Activated naive CD4-positive, alpha-beta T cell (primary cell): ENCODE measurements around the gene APOBEC3A.

Experiments used
- DNase-seq, 4 experiments: peaks; one replicate each; lab custom pipeline; 2025; lab: John Stamatoyannopoulos, UW

The APOBEC3A gene

DNA sequence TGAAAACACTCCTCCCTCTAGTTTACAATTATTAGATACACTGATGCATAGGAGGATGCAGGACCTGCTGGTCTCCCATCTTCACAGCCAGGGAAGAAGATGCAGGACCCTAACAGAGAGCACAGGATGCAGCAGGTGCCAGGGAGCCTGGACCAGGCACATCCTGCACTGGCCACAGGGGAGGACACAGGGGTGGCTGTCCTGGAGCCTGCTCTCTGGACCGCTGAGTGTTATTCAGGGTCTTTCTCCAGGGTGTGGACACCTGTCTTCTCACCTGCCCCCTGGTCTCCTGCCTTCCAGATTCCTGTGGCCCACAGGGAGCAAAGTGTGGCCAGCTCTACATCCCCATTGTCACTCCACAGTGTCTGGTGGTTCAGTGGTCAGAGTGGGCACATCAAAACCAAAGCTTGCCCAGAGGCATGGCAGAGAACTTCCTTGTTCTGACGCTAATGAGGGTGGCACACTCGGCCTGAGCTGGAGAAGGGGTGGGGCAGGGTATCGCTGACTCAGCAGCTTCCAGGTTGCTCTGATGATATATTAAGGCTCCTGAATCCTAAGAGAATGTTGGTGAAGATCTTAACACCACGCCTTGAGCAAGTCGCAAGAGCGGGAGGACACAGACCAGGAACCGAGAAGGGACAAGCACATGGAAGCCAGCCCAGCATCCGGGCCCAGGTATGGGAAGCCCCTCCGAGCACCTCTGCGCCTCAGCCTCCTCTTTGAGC is at the start of gene APOBEC3A:
APOBEC3A (plus strand) TSS at position 564 of the 725 bp plus-strand sequence; CDS start at position 647, 83 bp downstream.
- DNase-seq: no peak

DNA sequence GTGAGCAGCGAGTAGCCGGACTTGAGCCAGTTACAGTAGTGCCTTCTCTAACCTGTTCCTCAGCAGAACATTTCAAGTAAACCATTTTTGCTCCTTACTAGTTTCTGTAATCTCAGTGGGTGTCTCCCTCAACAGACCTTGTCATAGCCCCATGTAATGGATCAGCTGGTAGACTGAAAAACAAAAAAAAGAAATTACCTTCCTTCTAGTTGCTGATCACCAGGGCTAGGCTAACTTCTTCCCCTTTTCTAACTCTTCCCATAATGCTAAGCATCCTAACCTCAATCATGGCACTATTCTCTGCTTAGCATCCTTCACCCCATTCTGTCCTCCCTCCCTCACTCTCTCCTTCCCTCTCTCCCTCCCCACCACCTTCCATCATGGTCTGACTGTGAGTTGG is 49.6 kb upstream of the APOBEC3A start:
- no peak for DNase-seq

GRCh38 chr22:38911434-38911833 is 46.0 kb upstream of the APOBEC3A start:
- no peak for DNase-seq

GRCh38 chr22:38919631-38920190 is 37.7 kb upstream of the APOBEC3A start:
- no peak for DNase-seq

- no peak for DNase-seq
Observed at GRCh38 chr22:38921120-38921519, 36.3 kb upstream of the APOBEC3A start.

- DNase-seq: no peak
Observed at GRCh38 chr22:38921806-38922205, 35.6 kb upstream of the APOBEC3A start.

DNA sequence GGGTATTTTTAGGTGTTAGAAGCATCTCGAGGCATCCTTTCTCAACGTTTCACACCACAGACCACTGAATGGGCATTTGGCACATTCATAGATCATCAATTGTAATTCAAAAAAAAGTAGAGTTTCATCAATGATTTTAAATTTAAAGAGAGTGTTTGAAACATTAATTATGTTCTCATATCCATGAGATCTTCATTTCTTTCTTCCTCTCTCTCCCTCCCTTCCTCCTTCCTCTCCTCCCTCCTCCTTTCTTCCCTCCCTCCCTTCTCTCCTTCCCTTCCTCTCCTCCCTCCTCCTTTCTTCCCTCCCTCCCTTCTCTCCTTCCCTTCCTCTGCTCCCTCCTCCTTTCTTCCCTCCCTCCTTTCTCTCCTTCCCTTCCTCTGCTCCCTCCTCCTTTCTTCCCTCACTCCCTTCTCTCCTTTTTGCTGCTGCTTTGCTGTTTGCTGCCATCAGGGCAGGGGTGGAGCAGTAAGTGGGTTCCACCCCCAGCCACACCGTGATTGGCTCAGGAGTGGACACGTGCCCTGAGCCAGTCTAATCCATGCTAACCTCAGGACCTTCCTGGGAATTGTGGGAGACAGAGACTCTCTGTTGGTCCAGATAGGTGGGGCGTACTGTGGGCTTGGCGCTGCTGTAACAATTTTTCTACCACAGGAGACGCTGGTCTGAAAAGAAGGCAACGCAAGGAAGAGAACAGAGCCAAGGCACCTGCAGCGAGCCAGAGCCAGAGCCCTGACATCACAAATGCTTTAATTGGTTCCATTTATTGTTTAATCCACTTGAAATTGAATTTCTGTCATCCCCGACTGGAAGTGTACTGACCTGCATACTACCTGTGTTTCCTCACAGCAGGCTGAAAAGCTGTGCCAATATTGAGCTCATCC is 33.7 kb upstream of the APOBEC3A start:
- no peak for DNase-seq

DNA sequence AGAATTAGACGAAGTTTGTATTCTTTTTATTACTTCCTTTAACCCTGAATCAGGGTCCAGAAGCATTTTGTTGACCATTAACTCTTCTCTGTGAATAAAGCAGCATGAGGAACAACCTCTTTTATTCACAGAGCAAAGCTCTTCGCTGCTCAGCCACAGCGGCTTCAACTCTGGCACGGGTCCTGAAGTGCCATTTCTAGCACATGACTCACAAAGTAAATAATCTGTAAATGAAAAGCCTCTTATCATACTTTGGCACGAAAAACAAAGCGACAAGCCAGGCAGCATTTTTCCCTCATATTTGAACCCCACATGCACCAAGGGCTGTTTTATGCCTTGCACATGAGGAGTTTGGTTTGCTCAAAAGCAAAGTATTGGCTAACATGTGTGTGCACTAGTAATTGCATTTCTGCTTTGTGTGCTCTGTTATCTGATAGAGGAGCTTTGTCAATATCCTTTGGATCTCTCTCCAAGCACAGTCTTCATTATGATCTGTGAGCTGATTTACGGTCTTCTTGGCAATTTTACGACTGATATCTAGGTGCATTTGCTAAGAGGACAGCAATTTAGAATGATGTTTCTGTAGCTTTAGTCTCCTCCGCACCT is 33.0 kb upstream of the APOBEC3A start:
- DNase-seq: no peak

DNA sequence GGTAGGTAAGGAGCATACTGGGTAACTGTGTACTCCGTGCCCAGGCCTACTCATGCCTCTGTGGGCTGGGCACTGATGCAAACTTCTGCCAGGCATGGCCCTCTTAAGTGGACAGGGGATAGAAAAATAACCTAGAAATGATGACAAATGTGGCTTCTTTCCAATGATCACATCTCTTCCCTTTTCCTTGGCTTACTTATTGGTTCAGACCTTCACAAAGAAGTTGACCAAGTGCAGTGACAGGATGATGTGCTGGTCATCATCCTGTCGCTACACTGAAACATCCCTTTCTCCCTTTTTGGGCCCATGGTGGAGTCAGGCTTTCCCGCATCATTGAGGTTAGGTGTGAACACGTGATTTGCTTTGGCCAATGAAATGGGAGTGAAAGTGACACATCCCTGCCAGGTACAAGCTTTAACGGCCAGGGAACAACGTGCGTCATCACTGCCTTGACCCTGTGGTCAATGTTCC is 31.8 kb upstream of the APOBEC3A start:
- DNase-seq: no peak

DNA sequence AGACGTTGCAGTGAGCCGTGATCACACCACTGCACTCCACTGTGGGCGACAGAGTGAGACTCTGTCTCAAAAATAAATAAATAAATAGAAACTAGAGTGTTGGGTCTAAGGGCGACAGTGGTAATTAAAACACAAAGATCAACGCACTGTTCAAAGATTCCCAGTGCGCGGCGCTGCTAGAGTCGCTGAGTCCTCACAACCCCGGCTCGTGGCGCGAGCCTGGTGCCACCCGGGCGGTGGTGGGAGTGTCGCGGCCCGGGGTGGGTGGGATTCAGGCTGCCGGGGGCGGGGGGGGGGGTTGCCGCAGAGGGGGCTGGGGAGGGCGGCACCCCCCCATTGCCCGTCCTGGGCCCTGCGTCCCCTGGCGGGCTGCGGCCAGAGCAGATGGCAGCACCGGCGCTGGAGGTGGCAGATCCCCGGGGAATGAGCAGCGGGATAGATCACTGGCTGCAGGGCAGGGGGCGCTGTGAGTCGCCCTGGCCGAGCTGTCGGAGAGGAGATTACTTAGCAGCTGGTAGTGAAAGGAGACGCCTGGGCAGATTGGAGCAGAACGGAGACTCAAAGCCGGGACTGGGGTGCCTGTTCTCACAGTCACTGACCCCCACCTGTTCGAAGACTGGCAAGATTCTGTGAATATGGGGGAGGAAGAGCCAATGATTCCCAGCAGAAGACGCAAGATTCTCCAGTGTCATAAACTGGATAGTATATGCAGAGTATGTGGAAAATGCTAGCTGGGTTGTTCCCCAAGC is 30.2 kb upstream of the APOBEC3A start:
- peak in 1 of 4 experiments; percentile 13 for DNase-seq

DNA sequence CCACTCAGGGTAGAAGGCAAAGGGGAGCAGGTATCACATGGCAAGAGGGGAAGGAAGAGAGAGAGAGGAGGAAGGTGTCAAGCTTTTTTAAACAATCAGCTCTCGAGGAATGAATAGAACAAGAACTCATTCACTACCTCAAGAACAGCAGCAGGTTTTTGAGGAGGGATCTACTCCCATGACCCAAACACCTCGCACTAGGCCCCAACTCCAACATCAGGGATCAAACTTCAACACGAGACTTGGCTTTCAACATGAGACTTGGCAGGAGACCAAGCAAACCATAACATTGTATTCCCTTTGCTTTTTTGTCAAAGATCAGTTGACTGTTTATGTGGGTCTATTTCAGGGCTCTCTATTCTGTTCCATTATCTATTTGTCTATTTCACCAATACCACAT is 26.9 kb upstream of the APOBEC3A start:
- no peak for DNase-seq

GRCh38 chr22:38935023-38935422 is 22.4 kb upstream of the APOBEC3A start:
- no peak for DNase-seq

- no peak for DNase-seq
Observed at GRCh38 chr22:38935616-38936015, 21.8 kb upstream of the APOBEC3A start.

GRCh38 chr22:38936562-38936961 is 20.8 kb upstream of the APOBEC3A start:
- no peak for DNase-seq

GRCh38 chr22:38937036-38937435 is 20.4 kb upstream of the APOBEC3A start:
- no peak for DNase-seq

- no peak for DNase-seq
Observed at GRCh38 chr22:38937541-38937940, 19.9 kb upstream of the APOBEC3A start.

- no peak for DNase-seq
Observed at GRCh38 chr22:38938221-38938620, 19.2 kb upstream of the APOBEC3A start.

GRCh38 chr22:38938925-38939324 is 18.5 kb upstream of the APOBEC3A start:
- no peak for DNase-seq

- DNase-seq: no peak
Observed at GRCh38 chr22:38940811-38941384, 16.5 kb upstream of the APOBEC3A start.

DNA sequence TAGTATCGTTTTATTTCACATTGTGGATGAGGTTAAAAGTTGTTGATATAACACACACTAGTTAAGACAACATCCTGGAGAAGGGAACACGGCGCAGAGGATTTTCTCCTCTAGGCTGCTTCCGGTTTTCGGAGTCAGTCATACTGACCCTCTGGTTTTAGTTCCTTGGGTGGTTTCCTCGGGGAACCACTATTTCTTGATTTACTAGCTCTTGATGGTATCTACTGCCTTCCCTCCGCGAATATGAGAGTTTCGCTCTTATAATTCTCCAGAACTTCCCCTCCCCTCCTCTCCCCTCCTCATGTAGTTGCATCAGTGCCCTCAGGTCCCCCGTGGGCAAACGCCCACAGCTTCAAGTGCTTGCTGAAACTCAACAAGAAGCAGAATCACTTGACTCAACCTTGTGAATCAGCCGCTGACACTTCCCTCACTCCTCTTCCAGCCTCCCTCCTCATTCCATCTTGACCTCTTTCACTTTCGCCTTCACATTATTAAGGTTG is 15.9 kb upstream of the APOBEC3A start:
- DNase-seq: no peak

- DNase-seq: no peak
Observed at GRCh38 chr22:38942702-38943101, 14.7 kb upstream of the APOBEC3A start.
